IMR-90 (cell line): Measurements from ENCODE around the gene LYZL2.

Experiments used
- RCOR1 ChIP-seq: IDR thresholded peaks from 2 replicates; pipeline ENCODE4 v1.6.1; 2012; ENCODE audit warnings: mild to moderate bottlenecking, low read length, improper control_type of control experiment; ENCODE audit not compliant: insufficient replicate concordance
- RFX5 ChIP-seq: IDR thresholded peaks from 2 replicates; pipeline ENCODE4 v1.8.0; 2012; ENCODE audit warnings: low read depth, mild to moderate bottlenecking, low read length, moderate library complexity
- TF ChIP-seq, protein P1 (sequence below): conservative IDR thresholded peaks from 2 replicates; pipeline ENCODE4 v1.5.1; 2012; ENCODE audit warnings: mild to moderate bottlenecking, low read depth, low read length, improper control_type of control experiment

DNA sequence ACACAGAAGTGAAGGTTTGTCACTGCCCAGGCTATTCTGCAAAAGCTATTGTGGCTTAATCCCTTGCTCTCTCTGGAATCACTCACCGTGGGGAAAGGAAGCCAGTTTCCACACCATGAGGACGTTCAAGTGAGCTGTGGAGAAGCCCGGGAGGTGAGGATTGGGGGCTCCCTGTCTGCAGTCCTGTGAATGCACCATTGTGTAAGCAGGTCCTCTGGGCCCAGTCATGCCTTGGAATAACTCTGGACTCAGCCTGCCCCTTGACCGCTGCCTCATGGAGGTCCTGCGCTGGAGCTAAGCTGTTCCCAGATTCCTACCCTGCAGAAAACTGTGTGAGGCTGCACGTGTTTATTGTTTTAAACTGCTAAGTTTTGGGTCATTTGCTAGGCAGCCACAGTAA lies 33.5 kb downstream of the LYZL2 start:
- TF ChIP-seq, protein P1, sequence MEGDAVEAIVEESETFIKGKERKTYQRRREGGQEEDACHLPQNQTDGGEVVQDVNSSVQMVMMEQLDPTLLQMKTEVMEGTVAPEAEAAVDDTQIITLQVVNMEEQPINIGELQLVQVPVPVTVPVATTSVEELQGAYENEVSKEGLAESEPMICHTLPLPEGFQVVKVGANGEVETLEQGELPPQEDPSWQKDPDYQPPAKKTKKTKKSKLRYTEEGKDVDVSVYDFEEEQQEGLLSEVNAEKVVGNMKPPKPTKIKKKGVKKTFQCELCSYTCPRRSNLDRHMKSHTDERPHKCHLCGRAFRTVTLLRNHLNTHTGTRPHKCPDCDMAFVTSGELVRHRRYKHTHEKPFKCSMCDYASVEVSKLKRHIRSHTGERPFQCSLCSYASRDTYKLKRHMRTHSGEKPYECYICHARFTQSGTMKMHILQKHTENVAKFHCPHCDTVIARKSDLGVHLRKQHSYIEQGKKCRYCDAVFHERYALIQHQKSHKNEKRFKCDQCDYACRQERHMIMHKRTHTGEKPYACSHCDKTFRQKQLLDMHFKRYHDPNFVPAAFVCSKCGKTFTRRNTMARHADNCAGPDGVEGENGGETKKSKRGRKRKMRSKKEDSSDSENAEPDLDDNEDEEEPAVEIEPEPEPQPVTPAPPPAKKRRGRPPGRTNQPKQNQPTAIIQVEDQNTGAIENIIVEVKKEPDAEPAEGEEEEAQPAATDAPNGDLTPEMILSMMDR: no peak
- no peak for TF ChIP-seq RCOR1
- TF ChIP-seq RFX5: no peak
